Left ventricle myocardium superior (tissue), 1 donor: Measurements from ENCODE around the gene FOCAD. TPM values are rescaled to one million over a fixed set of nuclear protein-coding genes. Genes with fewer than 3 reads are reported as not detected.
"Not testable (repeated sequence)": the region's sequence is repeated elsewhere in the genome, so short reads cannot be mapped to it uniquely, and the experiment has no call there.

Source experiments
- ATAC-seq: fragments of 200-7000 bp; cut with Tn5 transposase; one replicate; pipeline ENCODE4 v1.9.1; 2020; ENCODE audit warnings: mild to moderate bottlenecking, moderate library complexity
- DNase-seq: peaks from one replicate; pipeline ENCODE4 v3.0.0-alpha.2; 2020
- intact Hi-C: fragments of 100-400 bp; cut with micrococcal nuclease; formaldehyde crosslinking; loops from one replicate; pipeline ENCODE4 v1.11.0; 2022
- long read RNA-seq: library from polyadenylated mRNA; unstranded; transcript quantifications from one replicate; pipeline ENCODE4 v2.0.0, GENCODE V29; 2021
- total RNA-seq: library from RNA; stranded (reverse); fragmentation: NEBNext Ultra II Directional; extraction: Animal tissue kit (Norgen Biotek cat#: 25700); gene quantifications from one replicate; pipeline ENCODE4 v1.2.1, GENCODE V29; 2021
- donor health status: DM: no; HTN: yes; CAD: no; lungs with severe emphysema.

Gene FOCAD, protein sequence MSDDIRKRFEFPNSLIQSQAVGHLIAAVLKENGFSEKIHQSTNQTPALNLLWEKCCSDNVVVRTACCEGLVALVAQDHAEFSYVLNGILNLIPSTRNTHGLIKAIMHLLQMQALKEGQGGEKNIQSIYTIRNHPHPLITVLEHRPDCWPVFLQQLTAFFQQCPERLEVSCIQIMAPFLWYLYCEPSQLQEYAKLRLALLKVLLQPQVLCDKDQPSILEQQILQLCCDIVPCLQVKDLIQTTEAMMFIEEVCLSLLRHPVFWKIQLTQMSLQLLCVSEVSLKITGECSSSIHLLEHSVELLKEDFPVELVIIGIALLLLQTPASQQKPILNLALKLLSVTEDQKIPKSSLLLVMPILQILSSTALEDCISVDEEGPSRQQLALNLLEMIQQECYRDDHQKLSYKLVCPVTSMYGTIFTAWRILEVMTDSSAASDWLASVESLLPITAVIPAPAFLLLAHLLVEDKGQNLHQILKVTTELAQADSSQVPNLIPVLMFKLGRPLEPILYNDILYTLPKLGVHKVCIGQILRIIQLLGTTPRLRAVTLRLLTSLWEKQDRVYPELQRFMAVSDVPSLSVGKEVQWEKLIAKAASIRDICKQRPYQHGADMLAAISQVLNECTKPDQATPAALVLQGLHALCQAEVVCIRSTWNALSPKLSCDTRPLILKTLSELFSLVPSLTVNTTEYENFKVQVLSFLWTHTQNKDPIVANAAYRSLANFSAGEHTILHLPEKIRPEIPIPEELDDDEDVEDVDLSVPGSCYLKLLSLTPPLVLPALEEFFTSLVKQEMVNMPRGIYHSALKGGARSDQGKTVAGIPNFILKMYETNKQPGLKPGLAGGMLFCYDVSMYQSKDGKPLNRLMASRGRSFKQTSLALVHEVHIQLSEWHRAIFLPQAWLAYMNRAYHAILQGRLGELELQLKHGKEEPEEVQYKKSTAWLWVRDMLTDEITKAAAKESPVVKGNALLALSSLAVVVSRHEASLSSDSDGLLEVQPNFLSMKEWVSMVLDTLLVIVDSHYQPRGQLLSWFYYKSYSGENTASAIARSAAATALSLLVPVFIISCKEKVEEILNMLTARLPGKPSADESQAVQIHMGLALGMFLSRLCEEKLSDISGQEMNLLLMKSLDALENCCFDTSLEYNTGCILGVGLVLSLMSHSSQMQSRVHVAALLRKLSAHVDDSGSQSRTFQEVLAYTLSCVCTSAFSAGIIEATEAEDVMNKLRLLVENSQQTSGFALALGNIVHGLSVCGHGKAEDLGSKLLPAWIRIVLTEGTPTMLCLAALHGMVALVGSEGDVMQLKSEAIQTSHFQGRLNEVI (N-terminal part only)
- 29.0 TPM for total RNA-seq
- long read RNA-seq, partial matches to known transcripts: 74 of 88 reads
- long read RNA-seq, other reads (novel, unspliced or antisense): 14 of 88 reads

DNA sequence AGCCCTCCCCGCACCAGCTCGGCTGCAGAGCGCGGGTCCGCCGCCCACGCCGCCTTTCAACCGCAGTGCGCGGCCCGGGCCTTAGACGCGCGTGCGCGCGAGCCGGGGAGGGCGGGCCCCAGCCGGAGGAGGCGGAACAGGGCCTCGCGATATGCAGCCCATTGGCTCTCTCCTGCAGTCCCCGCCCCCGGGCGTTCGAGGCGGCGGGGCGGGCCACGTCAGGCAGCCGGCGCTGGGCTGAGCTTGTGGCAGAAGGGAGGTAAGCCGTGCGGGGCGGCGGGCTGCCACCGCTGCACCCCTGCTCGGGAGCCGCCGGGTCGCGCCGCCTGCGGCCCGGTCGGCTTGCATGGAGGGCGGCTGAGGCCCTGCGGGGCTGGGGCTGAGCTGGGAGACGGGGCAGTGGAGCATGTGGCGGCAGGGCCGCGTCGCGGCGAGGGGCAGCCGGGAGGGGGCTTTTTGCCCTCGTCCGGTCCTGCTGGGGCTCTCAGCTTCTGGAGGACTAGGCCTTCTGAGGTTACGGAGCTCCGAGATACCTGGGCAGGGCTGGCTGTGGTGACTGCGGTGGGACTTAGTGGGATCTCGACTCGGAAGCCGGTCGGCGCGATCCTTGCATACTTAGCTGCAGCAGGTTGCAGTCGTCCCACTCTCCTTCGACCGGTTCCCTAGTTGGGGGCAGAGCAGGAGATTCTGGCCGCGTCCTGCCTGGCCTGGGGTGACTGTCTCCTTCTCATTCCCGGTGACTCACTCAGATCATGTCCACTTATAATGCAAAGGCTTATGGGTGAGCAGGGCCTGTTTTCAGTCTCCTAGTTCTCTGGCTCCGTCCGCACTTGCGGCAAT lies at the start of gene FOCAD:
Gene FOCAD (plus strand): TSS at position 225 of the 840 bp plus-strand sequence. CDS start 31,095 bp downstream, outside the sequence.
- peak; percentile 98 for DNase-seq
- intact Hi-C loops: no loop called here
- peak; percentile 99 for ATAC-seq

DNA sequence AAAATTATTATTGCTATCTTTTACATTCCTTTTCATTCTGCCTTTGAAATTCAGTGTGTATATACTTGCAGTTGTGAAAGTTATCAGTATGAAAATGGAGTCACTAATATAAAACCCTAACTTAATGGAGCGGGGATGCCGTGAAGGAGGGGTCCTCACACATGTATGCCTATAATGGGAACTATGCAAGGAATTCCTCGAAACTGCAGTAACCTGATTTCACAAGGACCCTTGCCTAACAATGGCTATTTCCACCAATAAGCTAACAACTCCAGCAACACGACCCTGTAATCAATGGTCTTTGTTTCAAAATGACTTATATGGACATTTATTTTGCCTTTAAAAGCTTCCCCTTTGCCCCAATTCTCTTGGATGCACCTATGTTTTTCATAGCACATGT lies 49.2 kb upstream of the FOCAD start:
- ATAC-seq (no peak), DNase-seq (no peak)
- intact Hi-C loops: no loop called here

DNA sequence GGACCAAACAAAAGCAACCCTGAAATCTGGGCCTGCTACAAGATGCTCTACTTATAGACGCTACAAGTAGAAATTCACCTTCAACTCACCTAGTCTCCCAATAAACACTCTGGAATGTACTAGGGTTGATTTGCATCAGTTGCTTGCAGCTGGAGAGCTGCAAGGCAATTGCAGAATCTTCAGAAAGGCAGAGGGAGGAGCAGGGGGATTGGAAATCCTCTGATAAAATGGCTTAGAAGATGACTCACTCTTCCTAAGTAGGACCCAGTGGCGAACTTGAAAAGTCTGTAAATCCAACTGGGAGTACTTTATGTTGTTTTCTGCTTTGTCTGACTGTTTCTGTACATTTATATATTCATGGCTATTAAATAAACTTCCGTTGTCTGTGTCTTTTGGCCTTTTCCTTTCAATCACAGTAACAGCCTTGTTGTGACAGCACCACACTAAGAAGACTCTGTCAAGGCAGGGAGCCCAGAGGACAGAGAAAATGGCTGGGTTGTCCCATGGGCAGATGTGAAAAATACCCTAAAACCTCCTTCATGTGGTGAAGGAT lies 47.1 kb upstream of the FOCAD start:
- ATAC-seq: no peak
- no peak for DNase-seq
- intact Hi-C loops: no loop called here

DNA sequence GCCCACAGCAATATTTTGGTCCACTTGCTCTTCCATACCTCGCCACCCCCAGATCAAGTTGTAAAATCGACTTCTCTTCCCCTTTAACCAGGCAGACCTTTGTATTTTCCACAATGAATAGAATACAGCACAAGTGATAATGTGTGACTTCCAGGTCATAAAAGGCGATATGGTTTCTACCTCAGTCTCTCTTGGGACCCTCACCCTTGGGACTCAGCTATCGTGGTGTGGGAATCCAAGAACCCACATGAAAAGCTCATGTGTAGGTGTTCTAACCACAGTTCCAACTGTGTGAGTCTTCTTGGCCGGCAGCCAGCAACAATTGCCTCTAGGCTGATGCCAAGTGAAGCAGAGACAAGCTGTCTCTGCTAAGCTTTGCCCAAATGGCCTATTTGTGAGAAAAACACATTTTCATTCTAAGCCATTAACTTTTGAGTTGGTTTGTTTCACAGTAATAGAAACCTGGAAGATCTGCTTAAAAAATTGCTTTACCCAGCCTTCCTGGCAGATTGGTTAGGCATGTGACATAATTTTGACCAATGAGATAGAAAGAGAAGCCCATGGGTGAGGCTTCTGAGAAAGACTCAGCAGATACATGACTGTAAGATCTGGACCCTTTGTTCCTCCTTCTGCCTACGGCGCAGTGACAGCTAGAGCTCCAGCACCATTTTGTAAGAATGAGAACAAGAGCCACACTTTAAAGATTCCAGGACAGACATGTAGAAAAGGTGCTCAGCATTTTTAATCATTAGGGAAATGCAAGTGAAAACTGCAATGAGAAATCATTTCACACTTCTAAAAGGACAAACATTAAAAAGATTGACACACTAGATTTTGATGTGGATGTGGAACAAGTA lies 43.5 kb upstream of the FOCAD start:
- intact Hi-C loops: no loop called here
- ATAC-seq (peak; percentile 63), DNase-seq (peak; percentile 82)

DNA sequence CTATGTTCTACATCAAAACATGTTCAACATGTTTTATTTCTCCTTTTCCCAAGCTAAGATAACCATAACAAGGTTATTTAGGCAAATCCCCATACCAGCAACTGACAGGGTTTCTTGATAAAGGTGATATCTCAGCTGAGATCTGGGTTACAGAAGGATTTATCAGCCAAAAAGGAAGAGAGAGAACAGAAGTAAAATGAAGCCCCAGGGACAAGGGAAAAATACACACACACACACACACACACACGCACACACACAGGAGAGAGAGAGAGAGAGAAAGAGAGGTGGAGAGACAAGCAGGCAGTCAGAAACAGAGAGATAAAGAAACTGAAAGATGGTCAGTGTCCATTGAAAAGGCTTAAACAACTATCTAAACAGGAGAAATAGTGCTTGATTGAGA lies 42.0 kb upstream of the FOCAD start:
- no peak for ATAC-seq
- no peak for DNase-seq
- intact Hi-C loops: no loop called here

DNA sequence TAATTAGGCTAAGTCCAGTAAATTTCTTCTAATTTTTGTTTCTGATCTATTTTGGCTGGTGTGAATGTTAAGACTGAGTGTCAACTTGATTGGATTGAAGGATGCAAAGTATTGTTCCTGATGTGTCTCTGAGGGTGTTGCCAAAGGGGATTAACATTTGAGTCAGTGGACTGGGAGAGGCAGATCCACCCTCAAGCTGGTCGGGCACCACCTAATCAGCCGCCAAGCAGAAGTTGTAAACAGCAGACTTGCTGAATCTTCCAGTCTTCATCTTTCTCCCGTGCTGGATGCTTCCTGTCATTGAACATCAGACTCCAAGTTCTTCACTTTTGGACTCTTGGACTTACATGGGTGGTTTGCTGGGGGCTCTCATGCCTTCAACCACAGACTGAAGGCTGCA lies 40.4 kb upstream of the FOCAD start:
- no peak for ATAC-seq
- no peak for DNase-seq
- intact Hi-C loops: no loop called here

DNA sequence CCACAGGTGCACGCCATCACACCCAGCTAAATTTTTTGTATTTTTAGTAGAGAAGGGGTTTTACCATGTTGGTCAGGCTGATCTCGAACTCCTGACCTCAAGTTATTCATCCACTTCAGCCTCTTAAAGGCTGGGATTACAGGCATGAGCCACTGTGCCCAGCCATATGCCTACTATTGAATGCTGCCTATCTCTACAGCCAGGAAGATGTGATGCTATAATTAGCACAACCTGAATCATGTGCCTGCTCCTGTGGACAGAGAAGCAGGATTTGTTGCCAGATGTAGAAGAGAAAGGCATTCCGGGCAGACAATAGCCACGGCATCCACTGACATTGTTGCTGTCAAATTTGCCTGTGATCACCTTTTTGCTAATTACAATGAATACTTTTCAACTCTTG lies 37.4 kb upstream of the FOCAD start:
- peak; percentile 100 for ATAC-seq
- no peak for DNase-seq
- intact Hi-C loops: no loop called here

DNA sequence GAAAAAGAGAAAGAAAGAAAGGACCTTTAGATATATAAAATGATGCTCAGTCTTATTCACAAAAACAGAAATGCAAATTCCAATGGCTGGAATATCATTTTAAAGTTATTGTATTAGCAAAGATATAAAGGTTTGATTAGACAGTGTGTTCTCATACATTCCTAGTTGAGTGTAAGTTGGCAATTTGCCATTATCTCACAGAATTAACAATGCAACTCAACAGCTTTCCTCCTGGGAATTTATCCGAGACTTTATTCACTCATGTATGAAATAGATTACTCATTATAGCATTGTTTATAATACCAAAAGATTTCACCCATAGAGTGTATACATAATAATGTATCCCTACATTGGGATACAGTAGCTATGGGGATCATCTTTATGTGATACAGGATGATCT lies 34.7 kb upstream of the FOCAD start:
- no peak for ATAC-seq
- DNase-seq: no peak
- intact Hi-C loops: no loop called here

DNA sequence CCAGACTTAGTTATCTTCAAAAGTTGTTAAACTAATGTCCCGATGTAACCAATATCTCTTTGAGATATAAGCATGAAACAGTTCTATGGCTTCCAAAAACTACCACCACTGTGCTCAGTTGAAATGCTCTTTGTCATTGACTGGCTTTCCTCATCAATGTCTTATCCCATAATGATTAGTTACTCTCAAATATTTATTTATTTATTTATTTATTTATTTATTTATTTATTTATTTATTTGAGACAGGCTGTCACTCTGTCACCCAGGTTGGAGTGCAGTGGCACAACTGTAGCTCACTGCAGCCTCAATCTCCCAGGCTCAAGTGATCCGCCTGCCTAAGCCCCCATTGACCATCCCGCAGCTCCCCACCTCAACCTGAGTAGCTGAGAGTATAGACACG lies 33.7 kb upstream of the FOCAD start:
- no peak for DNase-seq
- ATAC-seq: no peak
- intact Hi-C loops: no loop called here

DNA sequence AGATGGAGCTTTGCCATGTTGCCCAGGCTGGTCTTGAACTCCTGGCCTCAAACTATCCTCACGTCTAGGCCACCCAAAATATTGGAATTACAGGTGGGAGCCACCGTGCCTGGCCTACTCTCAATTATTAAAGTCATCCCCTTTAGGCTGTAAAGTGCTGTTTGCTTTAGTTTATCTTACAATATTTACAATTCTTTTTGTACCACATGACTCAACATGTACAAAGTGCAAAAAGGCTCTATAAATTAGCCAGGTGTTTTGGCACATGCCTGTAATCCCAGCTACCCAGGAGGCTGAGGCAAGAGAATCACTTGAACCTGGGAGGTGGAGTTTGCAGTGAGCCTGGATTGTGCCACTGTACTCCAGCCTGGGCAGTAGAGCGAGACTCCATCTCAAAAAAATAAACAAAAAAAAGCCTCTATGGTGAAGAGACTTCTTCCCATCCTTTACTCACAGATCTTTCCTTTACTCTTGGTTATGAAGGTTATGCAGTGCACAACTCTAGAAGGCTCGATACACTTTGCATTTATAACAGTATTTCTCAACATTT lies 33.2 kb upstream of the FOCAD start:
- DNase-seq: no peak
- no peak for ATAC-seq
- intact Hi-C loops: no loop called here

DNA sequence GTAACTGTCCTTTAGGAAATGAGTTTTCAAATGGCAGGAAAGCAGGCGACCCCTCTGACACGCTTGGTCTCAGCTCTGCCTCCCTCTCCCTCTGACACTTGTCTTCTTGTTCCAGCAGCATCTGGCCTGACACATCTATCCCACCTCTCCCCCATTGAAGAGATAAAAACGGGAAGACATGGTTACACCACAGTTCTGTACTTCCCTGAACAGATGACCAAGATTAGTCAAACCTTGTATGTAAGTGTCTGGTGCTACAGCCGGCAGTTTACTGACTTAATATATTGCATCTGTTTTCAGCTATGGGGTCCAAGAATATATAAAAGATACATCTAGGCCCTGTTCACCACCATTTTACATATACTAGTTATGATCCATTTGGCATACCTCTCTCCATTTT lies 32.1 kb upstream of the FOCAD start:
- intact Hi-C loops: no loop called here
- DNase-seq (no peak), ATAC-seq (no peak)

DNA sequence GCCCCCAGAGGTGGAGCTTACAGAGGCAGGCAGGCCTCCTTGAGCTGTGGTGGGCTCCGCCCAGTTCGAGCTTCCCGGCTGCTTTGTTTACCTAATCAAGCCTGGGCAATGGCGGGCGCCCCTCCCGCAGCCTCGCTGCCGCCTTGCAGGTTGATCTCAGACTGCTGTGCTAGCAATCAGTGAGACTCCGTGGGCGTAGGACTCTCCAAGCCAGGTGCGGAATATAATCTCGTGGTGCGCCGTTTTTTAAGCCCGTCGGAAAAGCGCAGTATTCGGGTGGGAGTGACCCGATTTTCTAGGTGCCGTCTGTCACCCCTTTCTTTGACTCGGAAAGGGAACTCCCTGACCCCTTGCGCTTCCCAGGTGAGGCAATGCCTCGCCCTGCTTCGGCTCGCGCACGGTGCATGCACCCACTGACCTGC lies 25.8 kb upstream of the FOCAD start:
- intact Hi-C loops, ATAC-seq: not testable (repeated sequence)
- peak; percentile 56 for DNase-seq

DNA sequence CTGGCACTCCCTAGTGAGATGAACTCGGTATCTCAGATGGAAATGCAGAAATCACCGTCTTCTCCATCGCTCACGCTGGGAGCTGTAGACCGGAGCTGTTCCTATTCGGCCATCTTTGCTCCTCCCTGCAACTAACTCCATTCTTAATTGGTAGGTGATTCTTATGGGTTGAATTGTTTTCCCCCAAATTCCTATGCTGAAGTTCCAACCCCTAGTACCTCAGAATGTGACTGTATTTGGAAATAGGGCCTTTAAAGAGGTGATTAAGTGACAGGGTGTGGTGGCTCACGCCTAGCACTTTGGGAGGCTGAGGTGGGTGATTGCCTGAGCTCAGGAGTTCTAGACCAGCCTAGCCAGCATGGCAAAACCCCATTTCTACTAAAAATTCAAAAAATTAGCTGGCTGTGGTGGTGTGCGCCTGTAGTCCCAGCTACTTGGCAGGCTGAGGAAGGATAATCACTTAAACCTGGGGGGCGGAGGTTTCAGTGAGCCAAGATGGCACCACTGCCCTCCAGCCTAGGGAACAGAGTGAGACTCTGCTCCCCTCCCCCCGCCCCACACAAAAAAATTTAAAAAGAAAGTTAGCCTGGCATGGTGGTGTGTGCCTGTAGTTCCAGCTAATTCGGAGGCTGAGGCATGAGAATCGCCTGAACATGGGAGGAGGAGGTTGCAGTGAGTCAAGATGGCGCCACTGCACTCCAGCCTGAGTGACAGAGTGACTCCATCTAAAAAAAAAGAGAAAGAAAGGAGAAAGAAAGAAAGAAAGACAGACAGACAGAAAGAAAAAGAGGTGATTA lies 25.2 kb upstream of the FOCAD start:
- DNase-seq: no peak
- intact Hi-C loops: no loop called here
- ATAC-seq: peak; percentile 41

DNA sequence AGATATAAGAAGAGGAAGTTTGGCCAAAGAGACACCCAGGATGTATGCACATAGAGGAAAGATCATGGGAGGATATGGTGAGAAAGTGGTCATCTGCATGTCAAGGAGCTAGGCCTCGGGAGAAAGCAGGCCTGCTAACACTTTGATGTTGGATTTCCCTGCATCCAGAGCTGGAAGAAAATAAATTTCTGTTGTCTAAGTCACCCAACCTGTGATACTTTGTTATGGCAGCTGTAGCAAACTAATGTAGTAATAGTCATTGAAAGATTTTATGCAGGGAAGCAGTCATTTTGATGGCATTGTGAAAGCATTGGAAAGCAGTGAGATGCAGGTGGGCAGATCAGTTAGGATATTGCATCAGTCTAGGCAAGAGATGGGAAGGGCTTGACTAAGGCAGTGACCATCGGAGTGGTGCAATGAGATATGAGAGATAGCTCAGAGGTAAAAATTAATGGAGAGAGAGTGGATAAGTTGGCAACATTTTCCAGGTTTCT lies 24.5 kb upstream of the FOCAD start:
- no peak for ATAC-seq
- intact Hi-C loops: no loop called here

DNA sequence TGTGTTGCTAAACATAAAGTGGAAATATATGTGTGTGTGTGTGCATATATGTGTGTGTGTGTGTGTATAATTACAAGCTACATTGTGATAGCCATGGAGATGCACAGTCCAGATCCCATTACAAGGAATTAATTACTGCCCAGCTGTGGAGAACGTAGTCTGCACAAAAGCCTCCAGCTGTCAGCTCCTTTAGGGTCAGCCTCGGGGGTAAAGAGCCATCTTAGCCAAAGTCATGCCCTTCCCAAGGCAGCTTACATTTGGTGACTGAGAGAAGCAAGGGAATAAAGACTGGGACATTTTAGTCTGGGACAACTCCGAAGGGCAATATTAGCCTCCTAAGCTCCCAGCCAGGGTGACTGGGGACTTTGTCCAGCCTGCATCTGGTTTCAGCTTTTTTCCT lies 21.9 kb upstream of the FOCAD start:
- intact Hi-C loops: no loop called here
- ATAC-seq: no peak
- no peak for DNase-seq

More for the DNA sequence above, 24.5 kb upstream of the FOCAD start:
- no peak for DNase-seq

DNA sequence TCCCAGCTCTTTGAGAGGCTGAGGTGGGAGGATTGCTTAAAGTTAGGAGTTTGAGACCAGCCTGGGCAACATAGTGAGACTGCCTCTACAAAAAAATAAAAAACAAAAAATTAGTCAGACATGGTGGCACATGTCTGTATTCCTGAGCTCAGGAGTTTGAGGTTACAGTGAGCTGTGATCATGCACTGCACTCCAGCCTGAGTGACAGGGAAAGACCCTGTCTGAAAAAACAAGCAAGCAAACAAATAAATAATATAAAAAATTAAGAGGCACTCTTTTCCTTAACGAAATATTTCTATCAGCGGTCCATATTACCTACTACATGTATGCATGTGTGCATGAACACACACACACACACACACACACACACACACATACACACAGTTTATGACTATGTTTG lies 20.9 kb upstream of the FOCAD start:
- intact Hi-C loops: no loop called here
- no peak for ATAC-seq
- DNase-seq: no peak
